NCI-H2196 treated with DMSO at 0.1 percent for 48 hours (cell line): ENCODE data around the gene SPATA46.
"Not testable (repeated sequence)": the region's sequence is repeated elsewhere in the genome, so short reads cannot be mapped to it uniquely, and the experiment has no call there.

ENCODE experiments used
- DNase-seq: peaks from one replicate; lab custom pipeline; 2025; ENCODE audit not compliant: unreplicated experiment; lab: John Stamatoyannopoulos, UW

The SPATA46 gene

DNA sequence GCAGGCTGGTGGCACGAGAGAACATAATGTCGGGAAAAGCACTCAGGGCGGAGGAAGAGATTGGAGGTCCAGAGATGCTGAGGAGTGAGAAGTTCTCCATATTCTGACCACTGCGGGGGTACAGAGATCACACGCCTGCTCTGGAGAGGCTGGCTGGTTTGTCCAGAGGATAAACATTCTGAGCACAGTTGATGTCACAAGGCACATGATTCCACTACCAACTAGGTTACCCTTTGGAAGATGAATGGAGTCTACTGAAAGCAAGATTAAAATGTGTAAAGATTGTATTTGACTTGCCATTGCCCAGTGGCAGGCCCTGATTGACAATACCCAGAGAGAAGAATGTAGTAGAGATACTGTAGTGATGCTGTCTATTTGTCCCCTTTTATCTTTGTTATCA, at the start of gene SPATA46:
Gene SPATA46 (minus strand): TSS at position 164 of the 400 bp plus-strand sequence. CDS start 64 bp downstream, at position 100.
- DNase-seq: no peak

DNA sequence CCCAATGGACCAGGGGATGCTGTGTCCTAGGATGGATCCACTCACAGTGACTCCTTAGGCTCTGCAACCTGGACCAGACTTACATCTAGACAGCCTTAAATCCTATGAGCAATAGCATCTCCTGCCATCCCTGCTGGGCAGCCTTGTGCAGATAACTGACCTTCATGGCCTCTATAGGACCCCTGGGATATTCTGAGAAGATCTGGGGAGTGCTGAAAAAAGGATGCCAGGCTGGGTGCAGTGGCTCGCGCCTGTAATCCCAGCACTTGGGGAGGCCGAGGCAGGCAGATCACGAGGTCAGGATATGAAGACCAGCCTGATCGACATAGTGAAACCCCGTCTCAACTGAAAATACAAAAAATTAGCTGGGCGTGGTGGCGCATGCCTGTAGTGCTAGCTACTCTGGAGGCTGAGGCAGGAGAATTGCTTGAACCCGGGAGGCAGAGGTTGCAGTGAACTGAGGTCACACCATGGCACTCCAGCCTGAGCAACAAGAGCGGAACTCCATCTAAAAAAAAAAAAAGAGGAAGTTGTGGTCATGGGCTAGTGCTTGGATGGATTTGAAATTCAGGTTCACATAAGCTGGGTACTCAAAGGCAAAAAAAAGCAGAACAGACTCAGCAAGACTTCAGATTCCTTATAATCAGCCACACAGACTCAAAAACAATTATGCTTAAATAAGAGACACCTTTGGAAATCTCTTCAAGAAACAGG, 46.2 kb upstream of the SPATA46 start:
- no peak for DNase-seq

DNA sequence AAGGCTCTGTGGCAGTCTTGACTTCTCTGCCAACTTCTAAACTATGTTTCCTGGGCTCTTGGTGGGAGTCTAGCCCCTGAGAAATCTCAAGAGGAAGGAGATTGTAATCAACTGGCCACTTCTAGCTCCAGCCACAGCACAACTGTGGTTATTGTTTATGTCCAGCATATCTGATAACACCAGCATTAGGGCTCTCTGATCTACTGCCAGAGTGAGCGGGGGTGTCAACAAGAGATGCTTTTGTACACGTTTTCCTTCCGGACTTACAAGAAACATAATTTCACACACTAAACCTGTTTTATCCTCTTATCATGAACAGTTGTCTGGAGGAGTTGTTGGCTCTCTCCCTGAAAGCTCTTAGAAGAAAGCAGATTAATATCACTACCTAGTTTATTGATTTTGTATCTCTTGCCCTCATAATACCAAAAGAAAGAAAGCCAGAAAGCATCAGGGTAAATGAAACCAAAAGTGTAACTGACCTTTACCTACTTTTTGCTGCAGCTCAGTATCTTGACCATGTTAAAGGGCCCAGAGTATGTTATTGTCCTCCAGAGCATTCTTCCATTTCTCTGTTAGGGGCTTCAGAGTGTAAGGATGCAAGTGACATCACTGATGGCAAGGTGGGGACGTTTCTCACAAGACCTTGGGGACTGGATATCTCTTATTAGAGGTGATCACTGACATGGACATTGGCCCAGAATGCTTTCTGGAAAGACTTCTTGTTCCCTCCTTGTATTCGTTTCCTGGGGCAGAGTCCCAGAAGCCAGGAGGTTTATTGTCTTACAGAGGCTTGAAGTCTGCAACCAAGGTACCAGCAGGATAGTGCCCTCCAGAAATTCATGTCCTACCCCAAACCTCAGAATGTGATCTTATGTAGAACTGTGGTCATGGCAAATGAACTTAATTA, 44.9 kb upstream of the SPATA46 start:
- peak; percentile 45 for DNase-seq

GRCh38 chr1:162420120-162420519, 43.5 kb upstream of the SPATA46 start:
- DNase-seq: no peak

DNA sequence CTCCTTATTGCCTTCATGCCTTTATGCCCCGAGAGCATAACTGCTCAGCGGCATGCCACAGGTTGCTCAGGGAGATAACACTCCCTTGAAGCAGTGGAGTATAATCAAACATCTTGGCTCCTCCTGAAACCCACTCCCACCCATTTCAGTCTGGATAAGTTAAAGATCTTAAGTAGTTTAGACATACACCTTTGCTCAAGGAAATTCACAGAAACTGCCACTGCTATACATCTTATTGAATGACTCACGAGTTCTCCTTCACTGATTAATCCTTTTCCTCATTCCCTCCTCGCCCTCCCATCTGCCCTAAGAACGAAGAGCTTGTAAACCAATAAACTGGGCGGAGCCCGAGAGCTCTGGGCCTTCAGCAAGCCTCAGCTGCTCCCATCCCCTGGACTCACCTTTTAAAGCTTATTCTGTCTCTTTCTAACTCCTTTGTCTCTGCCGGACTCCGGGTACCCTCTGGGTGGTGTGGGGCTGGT, 42.8 kb upstream of the SPATA46 start:
- DNase-seq: not testable (repeated sequence)

- DNase-seq: not testable (repeated sequence)
Observed at GRCh38 chr1:162418584-162418983, 41.9 kb upstream of the SPATA46 start.

DNA sequence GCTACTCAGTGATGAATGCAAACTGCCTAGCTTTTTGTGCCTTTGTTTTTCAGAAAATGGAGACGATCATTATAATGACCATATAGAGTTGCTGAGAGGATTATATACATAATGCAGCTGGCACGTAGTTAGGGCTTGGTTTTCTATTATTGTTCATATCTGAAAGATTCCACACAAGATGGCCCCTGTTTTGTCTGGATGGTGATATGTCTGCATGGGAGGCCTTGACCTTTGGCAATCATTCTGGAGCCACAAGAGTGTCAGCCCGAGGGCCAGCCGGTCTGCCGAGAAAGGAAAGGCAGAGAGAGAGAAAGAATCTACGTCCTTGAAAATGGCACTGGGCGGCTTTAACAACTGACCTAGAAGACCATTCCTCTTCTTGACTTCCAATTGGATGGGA, 41.0 kb upstream of the SPATA46 start:
- DNase-seq: no peak

GRCh38 chr1:162416909-162417308, 40.3 kb upstream of the SPATA46 start:
- no peak for DNase-seq

GRCh38 chr1:162416215-162416614, 39.6 kb upstream of the SPATA46 start:
- DNase-seq: no peak

- no peak for DNase-seq
Observed at GRCh38 chr1:162412002-162412401, 35.3 kb upstream of the SPATA46 start, which contains the start of gene SH2D1B. SH2D1B (minus strand) TSS chr1:162412136; CDS start chr1:162412016, 120 bp downstream.

- DNase-seq: no peak
Observed at GRCh38 chr1:162407539-162407938, 30.9 kb upstream of the SPATA46 start.

- no peak for DNase-seq
Observed at GRCh38 chr1:162406811-162407210, 30.2 kb upstream of the SPATA46 start.

- no peak for DNase-seq
Observed at GRCh38 chr1:162405800-162406199, 29.1 kb upstream of the SPATA46 start.

DNA sequence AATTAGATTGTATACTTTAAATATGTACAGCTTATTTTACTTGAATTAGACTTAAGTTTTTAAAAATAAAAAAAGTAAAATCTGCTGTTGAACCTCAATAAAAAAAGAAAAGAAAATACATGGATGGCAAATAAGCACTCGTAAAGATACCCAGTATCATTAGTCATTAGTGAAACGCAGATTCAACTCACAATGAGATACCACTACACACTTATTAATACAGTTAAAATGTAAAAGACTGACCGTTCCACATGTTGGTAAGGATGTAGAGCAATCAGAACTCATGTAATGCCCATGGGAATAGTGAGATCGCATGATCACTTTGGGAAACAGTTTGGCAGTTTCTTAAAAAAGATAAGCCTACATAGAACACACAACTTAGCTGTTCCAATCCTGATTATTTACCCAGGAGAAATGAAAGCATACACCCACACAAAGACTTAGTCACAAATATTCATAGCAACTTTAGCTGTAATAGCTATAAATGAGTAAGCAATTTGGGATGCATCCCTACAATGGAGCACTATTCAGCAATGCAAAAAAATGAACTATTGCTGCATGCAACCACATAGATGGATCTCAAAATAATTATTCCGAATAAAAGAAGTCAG, 28.0 kb upstream of the SPATA46 start:
- DNase-seq: no peak

GRCh38 chr1:162400790-162401355, 24.2 kb upstream of the SPATA46 start:
- DNase-seq: no peak

DNA sequence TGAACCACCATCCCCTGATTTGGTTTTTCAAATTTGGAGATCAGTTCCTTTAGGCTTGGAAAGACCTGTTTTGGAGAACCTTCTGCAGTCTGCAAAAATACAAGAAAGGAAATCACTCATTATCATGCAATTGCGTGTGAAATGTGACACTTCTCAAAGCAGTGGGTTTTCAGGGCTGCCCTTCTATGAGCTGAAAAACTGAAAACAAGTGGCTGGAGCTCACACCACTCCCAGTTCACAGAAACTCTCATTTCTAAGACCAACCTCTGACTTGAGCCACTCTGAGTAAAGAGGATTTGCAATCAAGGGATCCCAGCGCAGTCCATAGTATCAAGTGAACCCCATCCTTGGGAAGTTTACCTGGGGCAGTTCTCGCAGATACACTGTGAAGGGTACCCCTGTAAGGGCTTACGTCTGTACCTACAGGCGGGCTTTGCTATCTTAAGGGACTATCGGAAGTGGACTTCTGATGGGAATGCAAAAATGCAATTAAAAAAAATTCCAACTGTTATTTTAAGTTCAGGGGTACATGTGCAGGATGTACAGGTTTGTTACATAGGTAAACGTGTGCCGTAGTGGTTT, 22.4 kb upstream of the SPATA46 start:
- no peak for DNase-seq

DNA sequence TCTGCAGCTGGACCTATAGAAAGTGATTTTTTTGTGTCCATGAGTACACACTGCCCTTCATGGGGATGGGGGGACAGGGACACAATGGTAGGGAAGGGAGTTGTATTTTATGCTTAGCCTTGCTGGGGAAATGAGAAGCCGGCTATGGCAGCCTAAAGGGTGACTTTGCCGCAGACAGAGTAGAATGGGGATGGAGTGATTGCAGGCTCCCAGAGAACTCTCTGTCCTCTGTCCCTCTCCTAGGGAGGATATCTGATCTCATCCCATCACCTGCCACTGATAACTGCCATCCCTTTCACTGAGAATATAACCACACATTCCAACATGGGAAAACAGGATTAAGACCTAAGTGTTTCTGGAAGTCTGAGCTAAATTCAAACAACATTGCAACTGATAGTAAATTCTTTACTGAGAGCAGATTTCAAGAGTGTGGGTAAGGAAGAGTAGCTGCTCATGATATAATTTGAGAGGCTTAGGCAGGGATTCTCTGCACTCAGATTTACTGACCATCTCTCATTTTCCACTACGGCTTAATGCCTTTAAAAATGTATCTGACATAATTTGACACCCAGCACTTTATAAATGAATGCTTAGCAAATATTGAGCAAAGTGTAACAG, 21.4 kb upstream of the SPATA46 start:
- DNase-seq: no peak

DNA sequence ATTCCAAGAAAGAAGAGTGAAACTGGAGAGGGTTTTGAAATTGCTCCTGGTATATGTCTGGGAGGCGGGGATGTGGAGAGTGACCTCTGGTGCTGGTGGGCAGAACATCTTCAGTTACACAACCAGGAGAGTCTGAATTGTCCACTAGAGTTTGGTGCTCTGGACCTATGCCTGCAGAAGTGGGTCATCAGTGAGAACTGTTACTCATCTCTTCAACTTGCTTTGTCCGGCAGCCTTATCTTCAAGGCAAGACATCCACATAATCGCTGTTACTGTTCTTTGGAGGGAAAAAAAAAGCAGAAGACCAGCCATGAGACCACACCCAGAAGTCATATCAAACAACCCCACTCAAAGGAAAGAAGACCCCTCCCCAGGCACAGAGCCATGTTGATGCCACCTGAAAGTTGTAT, 20.4 kb upstream of the SPATA46 start:
- DNase-seq: no peak

DNA sequence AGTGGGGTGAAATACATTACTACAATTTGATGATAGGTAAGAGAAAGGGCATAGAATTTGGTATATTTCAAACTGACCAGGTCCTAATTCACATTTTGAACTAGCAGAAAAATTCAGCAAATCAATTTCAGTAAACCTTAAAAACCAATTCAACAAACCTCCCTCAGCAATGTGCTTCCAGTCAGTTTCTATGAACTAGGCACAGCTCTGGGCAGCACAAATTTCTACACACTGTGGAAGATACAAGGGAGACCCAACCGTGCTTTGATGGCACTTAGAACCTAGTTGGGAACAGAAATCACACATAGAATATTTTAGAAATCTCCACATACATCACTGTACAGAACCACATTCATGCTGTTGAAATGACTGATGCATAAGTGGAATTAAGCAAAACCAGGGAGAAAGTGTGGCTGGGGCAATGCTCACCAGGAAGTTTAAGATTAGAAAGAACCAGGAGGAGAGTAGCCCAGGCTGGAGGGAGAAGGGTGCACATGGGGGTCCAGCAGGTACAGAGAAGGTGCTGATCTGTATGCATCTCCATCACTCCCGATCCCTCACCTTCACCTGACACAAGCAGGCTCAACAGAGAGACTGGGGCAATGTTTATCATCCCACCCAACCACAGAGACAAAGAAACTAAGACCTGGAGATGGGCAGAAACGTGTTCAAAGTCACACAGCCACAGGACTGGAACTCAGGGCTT, 19.7 kb upstream of the SPATA46 start:
- DNase-seq: no peak
